CD4-positive, alpha-beta T cell (primary cell): ENCODE data around the gene ANKRD13D. TPM values are rescaled to one million over a fixed set of nuclear protein-coding genes. Genes with fewer than 3 reads are reported as not detected.
A peak's percentile ranks its signal among the peaks of the same experiment; 100 is the strongest.

ENCODE experiments used
- ATAC-seq: fragments of 200-7000 bp; cut with Tn5 transposase; one replicate; pipeline ENCODE4 v1.10.0; 2022; ENCODE audit warnings: mild to moderate bottlenecking; ENCODE audit not compliant: poor library complexity
- CTCF ChIA-PET: fragments of 350-600 bp; sonication (Branson Sonifier 250); formaldehyde crosslinking; loops from one replicate; lab custom pipeline; 2021; ENCODE audit warnings: antibody characterized with exemption, inconsistent platforms; lab: Charles Lee
- POLR2A ChIA-PET: fragments of 350-600 bp; sonication (Branson Sonifier 250); formaldehyde crosslinking; loops from one replicate; lab custom pipeline; 2021; ENCODE audit warnings: antibody characterized with exemption, inconsistent platforms; lab: Charles Lee
- DNase-seq, 14 experiments: peaks; one replicate each; pipeline ENCODE4 v3.0.0-alpha.2; 2013 to 2020; ENCODE audit warnings: mixed read lengths in 2 of 14
- H3K27ac ChIP-seq, 2 donors: one replicate each; pipeline versions ENCODE4 v1.5.1 to v1.7.0; 2013; ENCODE audit warnings: low read length in 2 of 2, low read depth in 1 of 2, mild to moderate bottlenecking in 1 of 2
- H3K27me3 ChIP-seq, 2 experiments: 1 replicate in 1 of 2; 2 replicates in 1 of 2; pipeline versions ENCODE4 v1.6.1 to v1.7.0; 2013; ENCODE audit warnings: low read length in 2 of 2, control low read depth in 1 of 2, mild to moderate bottlenecking in 1 of 2, moderate library complexity in 1 of 2; ENCODE audit not compliant: insufficient read depth in 2 of 2, control insufficient read depth in 1 of 2
- H3K36me3 ChIP-seq: one replicate; pipeline ENCODE4 v1.6.1; 2013; ENCODE audit warnings: low read length, control low read depth; ENCODE audit not compliant: insufficient read depth
- H3K4me1 ChIP-seq: one replicate; pipeline ENCODE4 v1.6.1; 2013; ENCODE audit warnings: low read length, control low read depth; ENCODE audit not compliant: insufficient read depth
- H3K4me3 ChIP-seq: one replicate; pipeline ENCODE4 v1.5.1; 2013; ENCODE audit warnings: mild to moderate bottlenecking, low read length, moderate library complexity
- H3K9me3 ChIP-seq, 2 experiments: 1 replicate in 1 of 2; 2 replicates in 1 of 2; pipeline versions ENCODE4 v1.6.1 to v1.7.0; 2013; ENCODE audit warnings: low read length in 2 of 2, mild to moderate bottlenecking in 2 of 2, control low read depth in 1 of 2, moderate library complexity in 1 of 2; ENCODE audit not compliant: control insufficient read depth in 1 of 2, insufficient read depth in 1 of 2
- H3K27ac Mint-ChIP-seq: one replicate; pipeline ENCODE4 v1.8.0; 2020; ENCODE audit warnings: mixed read lengths
- H3K27me3 Mint-ChIP-seq: one replicate; pipeline ENCODE4 v1.8.0; 2021; ENCODE audit warnings: mixed read lengths
- H3K36me3 Mint-ChIP-seq: one replicate; pipeline ENCODE4 v1.8.0; 2021; ENCODE audit warnings: low read depth, mixed read lengths
- H3K4me1 Mint-ChIP-seq: one replicate; pipeline ENCODE4 v1.8.0; 2021; ENCODE audit warnings: low read depth, mixed read lengths
- H3K4me3 Mint-ChIP-seq: one replicate; pipeline ENCODE4 v1.8.0; 2020; ENCODE audit warnings: mild to moderate bottlenecking, mixed read lengths
- H3K9me3 Mint-ChIP-seq: one replicate; pipeline ENCODE4 v1.8.0; 2020; ENCODE audit warnings: mixed read lengths
- intact Hi-C, 2 experiments: fragments of 100-400 bp; cut with DNase I in 1 of 2; cut with micrococcal nuclease in 1 of 2; formaldehyde crosslinking; loops; one replicate each; pipeline versions ENCODE4 v1.15.1 to v1.9.0; 2023 to 2025; cut with DNase I, micrococcal nuclease
- total RNA-seq, 174 experiments: library from RNA in 2 of 174; stranded (reverse) in 2 of 174; gene quantifications; one replicate each; pipeline ENCODE4 v1.2.3 and lab custom pipeline; 2021 to 2026
- TF ChIP-seq, protein P1 (sequence below): fragments of 200-600 bp; IDR thresholded peaks from one replicate; pipeline ENCODE4 v1.8.0; 2022; ENCODE audit warnings: antibody characterized with exemption, mild to moderate bottlenecking

Gene ANKRD13D
- total RNA-seq, 2 experiments from 2014 or later, result 160 to 161 TPM

GRCh38 chr11:67301951-67302516 is 12.9 kb downstream of the ANKRD13D start:
- no peak overlapping the region for H3K4me3 ChIP-seq
- no peaks in the 10 kb centered on the region for H3K27me3 Mint-ChIP-seq
- TF ChIP-seq, protein P1, sequence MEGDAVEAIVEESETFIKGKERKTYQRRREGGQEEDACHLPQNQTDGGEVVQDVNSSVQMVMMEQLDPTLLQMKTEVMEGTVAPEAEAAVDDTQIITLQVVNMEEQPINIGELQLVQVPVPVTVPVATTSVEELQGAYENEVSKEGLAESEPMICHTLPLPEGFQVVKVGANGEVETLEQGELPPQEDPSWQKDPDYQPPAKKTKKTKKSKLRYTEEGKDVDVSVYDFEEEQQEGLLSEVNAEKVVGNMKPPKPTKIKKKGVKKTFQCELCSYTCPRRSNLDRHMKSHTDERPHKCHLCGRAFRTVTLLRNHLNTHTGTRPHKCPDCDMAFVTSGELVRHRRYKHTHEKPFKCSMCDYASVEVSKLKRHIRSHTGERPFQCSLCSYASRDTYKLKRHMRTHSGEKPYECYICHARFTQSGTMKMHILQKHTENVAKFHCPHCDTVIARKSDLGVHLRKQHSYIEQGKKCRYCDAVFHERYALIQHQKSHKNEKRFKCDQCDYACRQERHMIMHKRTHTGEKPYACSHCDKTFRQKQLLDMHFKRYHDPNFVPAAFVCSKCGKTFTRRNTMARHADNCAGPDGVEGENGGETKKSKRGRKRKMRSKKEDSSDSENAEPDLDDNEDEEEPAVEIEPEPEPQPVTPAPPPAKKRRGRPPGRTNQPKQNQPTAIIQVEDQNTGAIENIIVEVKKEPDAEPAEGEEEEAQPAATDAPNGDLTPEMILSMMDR, result no peak

GRCh38 chr11:67302571-67303131 is 13.5 kb downstream of the ANKRD13D start:
- Mint-ChIP-seq H3K36me3 (peaks cover 38% of the 10 kb centered on the region), H3K9me3 (no peaks in the 10 kb centered on the region), H3K27ac (no peak overlapping the region), H3K27me3 (no peaks in the 10 kb centered on the region), H3K4me3 (peak overlapping the region; percentile 65), H3K4me1 (peaks cover 8% of the 10 kb centered on the region)
- intact Hi-C loops, result no loop called here
- ATAC-seq (peak; percentile 22), DNase-seq (peak in 1 of 14 experiments; percentile 46)
- CTCF ChIA-PET, result interaction anchor here (0.6 to 4.6 kb wide), 3 partner anchors 15 to 40 kb away, joined by 3 to 21 read pairs (median 4); no protein-coding TSS in a partner anchor
- no peaks in the 10 kb centered on the region for H3K9me3 ChIP-seq
- TF ChIP-seq, protein P1, result no peak
- peak overlapping the region; percentile 62 for H3K4me3 ChIP-seq
- no peaks in the 10 kb centered on the region for H3K27me3 ChIP-seq
- peaks cover 33% of the 10 kb centered on the region for H3K4me1 ChIP-seq
- peaks cover 41% of the 10 kb centered on the region for H3K36me3 ChIP-seq
- POLR2A ChIA-PET, result interaction anchor here (0.5 to 5.6 kb wide), 21 partner anchors 9 to 182 kb away, joined by 3 to 54 read pairs (median 6); partner anchors contain the start of genes ANKRD13D, CLCF1, GRK2 and POLD4
- H3K27ac ChIP-seq, result peak overlapping the region in 1 of 2 donors; percentile 41

More at GRCh38 chr11:67301951-67302516, 12.9 kb downstream of the ANKRD13D start:
- ATAC-seq, result no peak
- H3K27me3 ChIP-seq, result no peaks in the 10 kb centered on the region
- H3K27ac ChIP-seq, result no peak overlapping the region
- Mint-ChIP-seq H3K4me1 (peaks cover 9% of the 10 kb centered on the region), H3K9me3 (no peaks in the 10 kb centered on the region), H3K27ac (no peak overlapping the region), H3K36me3 (peaks cover 41% of the 10 kb centered on the region), H3K4me3 (peak overlapping the region; percentile 65)
- CTCF ChIA-PET, result interaction anchor here (1.7 to 4.6 kb wide), 2 partner anchors 15 to 40 kb away, joined by 4 to 21 read pairs; no protein-coding TSS in a partner anchor
- peaks cover 42% of the 10 kb centered on the region for H3K36me3 ChIP-seq
- POLR2A ChIA-PET, result interaction anchor here (0.5 to 5.6 kb wide), 14 partner anchors 8 to 182 kb away, joined by 3 to 54 read pairs (median 8); partner anchors contain the start of genes ANKRD13D, GRK2, POLD4 and TBC1D10C
- peak in 1 of 14 experiments; percentile 2 for DNase-seq
- intact Hi-C loops, result no loop called here
- H3K4me1 ChIP-seq, result peaks cover 33% of the 10 kb centered on the region
- H3K9me3 ChIP-seq, result no peaks in the 10 kb centered on the region

- TF ChIP-seq, protein P1, result no peak
- peaks cover 31% of the 10 kb centered on the region for H3K36me3 Mint-ChIP-seq
- H3K9me3 ChIP-seq, result no peaks in the 10 kb centered on the region
- H3K27ac Mint-ChIP-seq, result no peak within 1 kb of the TSS
- H3K4me3 ChIP-seq, result peak within 1 kb of the TSS; percentile 62
- H3K4me1 ChIP-seq, result peaks cover 33% of the 10 kb centered on the region
- ChIA-PET CTCF (interaction anchor here (0.6 to 4.6 kb wide), 3 partner anchors 14 to 41 kb away, joined by 3 to 21 read pairs (median 4); no protein-coding TSS in a partner anchor), POLR2A (interaction anchor here (0.6 to 5.6 kb wide), 21 partner anchors 8 to 134 kb away, joined by 3 to 54 read pairs (median 6); partner anchors contain the start of genes ANKRD13D, CLCF1, GRK2 and POLD4)
- H3K36me3 ChIP-seq, result peaks cover 35% of the 10 kb centered on the region
- peak within 1 kb of the TSS; percentile 65 for H3K4me3 Mint-ChIP-seq
- peak in 8 of 14 experiments; percentile 30 to 66 (median 48) for DNase-seq
- intact Hi-C loops, result no loop called here
- H3K27me3 Mint-ChIP-seq, result no peaks in the 10 kb centered on the region
- peaks cover 5% of the 10 kb centered on the region for H3K4me1 Mint-ChIP-seq
- peak within 1 kb of the TSS in 1 of 2 donors; percentile 41 for H3K27ac ChIP-seq
- H3K27me3 ChIP-seq, result no peaks in the 10 kb centered on the region
- H3K9me3 Mint-ChIP-seq, result no peaks in the 10 kb centered on the region
- ATAC-seq, result peak; percentile 62
Observed at GRCh38 chr11:67303132-67303834, 14.2 kb downstream of the ANKRD13D start, which contains the start of gene SSH3. Gene SSH3, plus strand, starts transcription at chr11:67303530. Its CDS starts 96 bp downstream, at chr11:67303626.
